Spleen (tissue), 11 donors: ENCODE measurements around the gene DHRS11. TPM values are rescaled to one million over a fixed set of nuclear protein-coding genes. Genes with fewer than 3 reads are reported as not detected.

Source experiments
- DNase-seq: peaks from one replicate; pipeline ENCODE4 v3.0.0-alpha.2; 2020
- H3K27ac ChIP-seq, 8 donors: fragments of 200-600 bp; sonication (generic) in 7 of 8; 1 replicate in 4 of 8; 2 replicates in 4 of 8; pipeline versions ENCODE4 v1.5.0 to v1.8.0; 2016 to 2021; ENCODE audit warnings: inconsistent platforms in 4 of 8, mild to moderate bottlenecking in 4 of 8, moderate library complexity in 1 of 8
- H3K27me3 ChIP-seq, 7 donors: fragments of 200-600 bp; sonication (generic) in 6 of 7; replicated peaks in 1 of 7; 1 replicate in 4 of 7; 2 replicates in 3 of 7; pipeline versions ENCODE4 v1.5.0 to v1.8.0; 2016 to 2021; ENCODE audit warnings: inconsistent platforms in 3 of 7, mild to moderate bottlenecking in 1 of 7
- H3K36me3 ChIP-seq, 6 donors: fragments of 200-600 bp; sonication (generic) in 5 of 6; 1 replicate in 4 of 6; 2 replicates in 2 of 6; pipeline versions ENCODE4 v1.5.0 to v1.8.0; 2016 to 2021; ENCODE audit warnings: inconsistent platforms in 2 of 6
- H3K4me1 ChIP-seq, 6 donors: fragments of 200-600 bp; sonication (generic) in 5 of 6; 1 replicate in 3 of 6; 2 replicates in 3 of 6; pipeline versions ENCODE4 v1.5.0 to v1.8.0; 2016 to 2021; ENCODE audit warnings: inconsistent platforms in 3 of 6
- H3K4me3 ChIP-seq, 8 donors: fragments of 200-600 bp; sonication (generic) in 7 of 8; 1 replicate in 4 of 8; 2 replicates in 4 of 8; pipeline versions ENCODE4 v1.5.0 to v1.8.0; 2016 to 2021; ENCODE audit warnings: inconsistent platforms in 4 of 8, mild to moderate bottlenecking in 4 of 8, moderate library complexity in 2 of 8
- H3K9me3 ChIP-seq, 8 donors: fragments of 200-600 bp; sonication (generic) in 7 of 8; 1 replicate in 4 of 8; 2 replicates in 4 of 8; pipeline versions ENCODE4 v1.5.0 to v1.8.0; 2016 to 2021; ENCODE audit warnings: inconsistent platforms in 4 of 8
- CTCF ChIP-seq, 11 experiments: fragments of 200-600 bp in 7 of 11; fragments of 450-650 bp in 4 of 11; sonication (generic) in 4 of 11; IDR thresholded peaks in 8 of 11; conservative IDR thresholded peaks in 3 of 11; 1 replicate in 7 of 11; 2 replicates in 4 of 11; pipeline versions ENCODE4 v1.4.0 to v1.8.0; 2016 to 2021; ENCODE audit warnings: antibody characterized with exemption in 11 of 11, inconsistent platforms in 4 of 11, mild to moderate bottlenecking in 1 of 11
- POLR2A ChIP-seq, 3 donors: fragments of 450-650 bp; IDR thresholded peaks; one replicate each; pipeline ENCODE4 v1.5.1; 2017; ENCODE audit warnings: antibody characterized with exemption in 3 of 3, mild to moderate bottlenecking in 1 of 3
- POLR2AphosphoS5 ChIP-seq, 3 donors: sonication (generic); formaldehyde crosslinking; IDR thresholded peaks; one replicate each; pipeline ENCODE4 v1.5.1; 2017; ENCODE audit warnings: antibody characterized with exemption in 3 of 3
- WGBS, 5 donors: extraction: QIAGEN DNeasy Blood & Tissue Kit in 3 of 5; methylation state at CpG; one replicate each; pipeline versions ENCODE4 v1.1.5 to v1.1.7; 2013 to 2018; 5-methylcytosine and 5-hydroxymethylcytosine counted together
- intact Hi-C: fragments of 100-400 bp; cut with DNase I; formaldehyde crosslinking; loops from one replicate; pipeline ENCODE4 v1.15.0; 2023; ENCODE audit warnings: low total_unique reads
- polyA plus RNA-seq, 3 donors: library from polyadenylated mRNA; stranded (reverse); fragments of 200-250 nt; gene quantifications; one replicate each; pipeline ENCODE4 v1.2.1, GENCODE V29; 2013
- total RNA-seq, 7 donors: library from RNA; depleted of rRNA in 3 of 7; stranded (reverse); fragments of >200 nt in 3 of 7; fragmentation: NEBNext Ultra II Directional in 4 of 7; extraction: Animal tissue kit (Norgen Biotek cat#: 25700) in 4 of 7; gene quantifications; one replicate each; pipeline versions ENCODE4 v1.1.0 to v1.2.1, GENCODE V29; 2016 to 2021
- donor health status: healthy with polysubstance abuse.
- donor health status: DM: no; HTN: no; CAD: no; lungs with moderate emphysema.
- donor health status: DM: no; HTN: no; CAD: no.
- donor health status: Bipolar disorder and iron deficiency.
- donor health status: healthy.
- donor health status: DM: no; HTN: no; CAD: no.
- donor health status: DM: yes; HTN: yes; CAD: no.

Gene DHRS11
- total and polyA plus RNA-seq, 10 donors, result 3.9 to 7.8 (median 4.9) TPM

GRCh38 chr17:36628576-36628975, 36.9 kb downstream of the DHRS11 start:
- Histone ChIP-seq H3K36me3 (no peaks in the 10 kb centered on the region), H3K4me3 (no peak overlapping the region), H3K27ac (no peak overlapping the region), H3K9me3 (no peaks in the 10 kb centered on the region), H3K4me1 (peaks cover 0 to 12% (median 5%) of the 10 kb centered on the region in 6 donors), H3K27me3 (peaks cover 0 to 5% (median 0%) of the 10 kb centered on the region in 7 donors)
- 86 to 98% (median 96%) methylated on average over 2 of the region's 2 CpGs for WGBS, 5 donors
- TF ChIP-seq POLR2A (IDR thresholded peaks at IDR 0.05) (no peak), CTCF (IDR thresholded peaks at IDR 0.05 in 8 of 11, conservative IDR thresholded peaks at IDR 0.05 in 3 of 11) (no peak), POLR2AphosphoS5 (IDR thresholded peaks at IDR 0.05) (no peak)
- intact Hi-C loops, result loop anchor here (5.0 kb wide), 1 partner anchor 609 kb away; no protein-coding TSS in a partner anchor
- DNase-seq, result no peak

GRCh38 chr17:36629252-36629847, 37.7 kb downstream of the DHRS11 start:
- Histone ChIP-seq H3K4me3 (no peak overlapping the region), H3K4me1 (peaks cover 0 to 13% (median 5%) of the 10 kb centered on the region in 6 donors), H3K36me3 (no peaks in the 10 kb centered on the region), H3K27me3 (peaks cover 0 to 5% (median 0%) of the 10 kb centered on the region in 7 donors), H3K27ac (no peak overlapping the region), H3K9me3 (no peaks in the 10 kb centered on the region)
- no peak for TF ChIP-seq POLR2A (IDR thresholded peaks at IDR 0.05)
- peak; percentile 25 to 46 (median 27) for TF ChIP-seq POLR2AphosphoS5 (IDR thresholded peaks at IDR 0.05)
- TF ChIP-seq CTCF (IDR thresholded peaks at IDR 0.05 in 8 of 11, conservative IDR thresholded peaks at IDR 0.05 in 3 of 11), result peak; percentile 97 to 99 (median 98)
- intact Hi-C loops, result loop anchor here (5.0 kb wide), 1 partner anchor 608 kb away; no protein-coding TSS in a partner anchor
- peak; percentile 91 for DNase-seq
- 19 to 40% (median 25%) methylated on average over 9 to 14 of the region's 14 CpGs for WGBS, 5 donors

- WGBS, 5 donors, result 68 to 87% (median 79%) methylated on average over 7 to 8 of the region's 8 CpGs
- no peaks in the 10 kb centered on the region for H3K36me3 ChIP-seq
- intact Hi-C loops, result loop anchor here (2.0 to 5.0 kb wide), 2 partner anchors 417 to 607 kb away; no protein-coding TSS in a partner anchor
- no peak overlapping the region for H3K4me3 ChIP-seq
- H3K9me3 ChIP-seq, result no peaks in the 10 kb centered on the region
- no peak overlapping the region for H3K27ac ChIP-seq
- H3K4me1 ChIP-seq, result peaks cover 0 to 13% (median 5%) of the 10 kb centered on the region in 6 donors
- peaks cover 0 to 8% (median 0%) of the 10 kb centered on the region in 7 donors for H3K27me3 ChIP-seq
- no peak for DNase-seq
- no peak for TF ChIP-seq POLR2A (IDR thresholded peaks at IDR 0.05)
- TF ChIP-seq POLR2AphosphoS5 (IDR thresholded peaks at IDR 0.05), result no peak
- TF ChIP-seq CTCF (IDR thresholded peaks at IDR 0.05 in 8 of 11, conservative IDR thresholded peaks at IDR 0.05 in 3 of 11), result no peak
These were observed 38.4 kb downstream of the DHRS11 start for GRCh38 chr17:36629970-36630502.

GRCh38 chr17:36631022-36631421, 39.3 kb downstream of the DHRS11 start:
- WGBS, 5 donors, result 72 to 82% (median 78%) methylated on average over 4 of the region's 4 CpGs
- Histone ChIP-seq H3K27me3 (peaks cover 0 to 15% (median 0%) of the 10 kb centered on the region in 7 donors), H3K36me3 (no peaks in the 10 kb centered on the region), H3K27ac (no peak overlapping the region), H3K9me3 (no peaks in the 10 kb centered on the region), H3K4me1 (peaks cover 0 to 13% (median 5%) of the 10 kb centered on the region in 6 donors), H3K4me3 (no peak overlapping the region)
- TF ChIP-seq CTCF (IDR thresholded peaks at IDR 0.05 in 8 of 11, conservative IDR thresholded peaks at IDR 0.05 in 3 of 11) (no peak), POLR2A (IDR thresholded peaks at IDR 0.05) (no peak), POLR2AphosphoS5 (IDR thresholded peaks at IDR 0.05) (no peak)
- intact Hi-C loops, result loop anchor here (2.0 kb wide), 1 partner anchor 416 kb away; no protein-coding TSS in a partner anchor
- no peak for DNase-seq
